BJ (cell line): ENCODE results near the gene TOX3. TPM values are rescaled to one million over a fixed set of nuclear protein-coding genes. Genes with fewer than 3 reads are reported as not detected.

ENCODE experiments used
- CTCF ChIA-PET: fragments of 350-600 bp; formaldehyde crosslinking; extraction: SDS; loops from one replicate; lab custom pipeline; 2021; ENCODE audit warnings: antibody characterized with exemption, inconsistent platforms; lab: Yijun Ruan, JAX
- POLR2A ChIA-PET: fragments of 300-600 bp; sonication (Branson Sonifier 250); formaldehyde crosslinking; extraction: SDS; loops from one replicate; lab custom pipeline; 2021; ENCODE audit warnings: antibody characterized with exemption; lab: Charles Lee
- DNase-seq: peaks from one replicate; pipeline ENCODE4 v3.0.0-alpha.2; 2011; ENCODE audit warnings: low read depth
- H3K27me3 ChIP-seq: 2 replicates; pipeline ENCODE4 v1.6.0; 2011; ENCODE audit warnings: low read length; ENCODE audit not compliant: control insufficient read depth, insufficient read depth
- H3K36me3 ChIP-seq: 2 replicates; pipeline ENCODE4 v1.5.1; 2011; ENCODE audit warnings: low read length; ENCODE audit not compliant: control insufficient read depth, insufficient read depth
- H3K4me3 ChIP-seq: 2 replicates; pipeline ENCODE4 v1.5.1; 2011; ENCODE audit warnings: low read depth, mild to moderate bottlenecking, control low read depth, low read length
- polyA plus RNA-seq: library from polyadenylated mRNA; depleted of rRNA; stranded (reverse); fragments of >200 nt; gene quantifications from 2 replicates; pipeline ENCODE4 v1.2.3, GENCODE V29; 2011
- TF ChIP-seq, protein P1 (sequence below): IDR thresholded peaks from 2 replicates; pipeline ENCODE4 v1.5.1; 2011; ENCODE audit warnings: low read depth, mild to moderate bottlenecking, control low read depth, inconsistent platforms, low read length, moderate library complexity; ENCODE audit not compliant: insufficient read depth

TOX3 gene
- polyA plus RNA-seq, 1 experiment: not detected

DNA sequence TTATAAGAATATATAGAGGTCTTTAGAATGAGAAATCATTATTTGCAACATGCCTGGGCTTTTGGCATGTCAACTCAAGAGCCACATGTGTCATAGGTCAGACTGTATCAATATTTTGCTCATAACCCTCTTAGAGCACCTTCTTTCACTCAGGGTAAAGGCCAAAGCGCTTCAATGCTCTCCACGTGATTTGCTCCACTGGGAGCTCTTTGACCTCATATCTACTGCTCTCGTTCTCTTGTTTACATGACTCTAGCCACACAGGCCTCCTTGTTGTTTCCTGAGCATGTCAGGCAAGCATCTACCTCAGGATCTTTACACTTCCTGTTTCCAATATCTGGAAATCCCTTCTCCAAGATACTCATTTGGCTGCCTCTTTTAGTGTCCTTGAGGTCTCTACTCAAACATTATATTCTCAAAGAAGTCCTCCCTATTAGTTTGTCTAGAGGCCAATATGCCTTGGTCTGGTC is 148.4 kb downstream of the TOX3 start:
- Histone ChIP-seq H3K4me3 (no peak overlapping the region), H3K27me3 (no peaks in the 10 kb centered on the region), H3K36me3 (no peaks in the 10 kb centered on the region)
- ChIA-PET POLR2A (no interaction called here), CTCF (no interaction called here)
- TF ChIP-seq, protein P1, sequence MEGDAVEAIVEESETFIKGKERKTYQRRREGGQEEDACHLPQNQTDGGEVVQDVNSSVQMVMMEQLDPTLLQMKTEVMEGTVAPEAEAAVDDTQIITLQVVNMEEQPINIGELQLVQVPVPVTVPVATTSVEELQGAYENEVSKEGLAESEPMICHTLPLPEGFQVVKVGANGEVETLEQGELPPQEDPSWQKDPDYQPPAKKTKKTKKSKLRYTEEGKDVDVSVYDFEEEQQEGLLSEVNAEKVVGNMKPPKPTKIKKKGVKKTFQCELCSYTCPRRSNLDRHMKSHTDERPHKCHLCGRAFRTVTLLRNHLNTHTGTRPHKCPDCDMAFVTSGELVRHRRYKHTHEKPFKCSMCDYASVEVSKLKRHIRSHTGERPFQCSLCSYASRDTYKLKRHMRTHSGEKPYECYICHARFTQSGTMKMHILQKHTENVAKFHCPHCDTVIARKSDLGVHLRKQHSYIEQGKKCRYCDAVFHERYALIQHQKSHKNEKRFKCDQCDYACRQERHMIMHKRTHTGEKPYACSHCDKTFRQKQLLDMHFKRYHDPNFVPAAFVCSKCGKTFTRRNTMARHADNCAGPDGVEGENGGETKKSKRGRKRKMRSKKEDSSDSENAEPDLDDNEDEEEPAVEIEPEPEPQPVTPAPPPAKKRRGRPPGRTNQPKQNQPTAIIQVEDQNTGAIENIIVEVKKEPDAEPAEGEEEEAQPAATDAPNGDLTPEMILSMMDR: no peak
- no peak for DNase-seq

GRCh38 chr16:52398021-52398420 is 148.9 kb downstream of the TOX3 start:
- Histone ChIP-seq H3K4me3 (no peak overlapping the region), H3K27me3 (no peaks in the 10 kb centered on the region), H3K36me3 (no peaks in the 10 kb centered on the region)
- POLR2A ChIA-PET: no interaction called here
- CTCF ChIA-PET: no interaction called here
- TF ChIP-seq, protein P1: no peak
- DNase-seq: no peak

- no peak for DNase-seq
- no peak overlapping the region for H3K4me3 ChIP-seq
- H3K27me3 ChIP-seq: no peaks in the 10 kb centered on the region
- no peaks in the 10 kb centered on the region for H3K36me3 ChIP-seq
- POLR2A ChIA-PET: no interaction called here
- TF ChIP-seq, protein P1: no peak
- CTCF ChIA-PET: no interaction called here
Measured at GRCh38 chr16:52393448-52393847, 153.5 kb downstream of the TOX3 start.

- CTCF ChIA-PET: no interaction called here
- TF ChIP-seq, protein P1: no peak
- H3K4me3 ChIP-seq: no peak overlapping the region
- POLR2A ChIA-PET: no interaction called here
- H3K36me3 ChIP-seq: no peaks in the 10 kb centered on the region
- no peak for DNase-seq
- no peaks in the 10 kb centered on the region for H3K27me3 ChIP-seq
Measured at GRCh38 chr16:52389045-52389444, 157.9 kb downstream of the TOX3 start.
